ENCODE measurements around the gene CNTN1. TPM values are rescaled to one million over a fixed set of nuclear protein-coding genes. Genes with fewer than 3 reads are reported as not detected.

Gene CNTN1
- total RNA-seq, 1 experiment from 2014 or later: 6.5 TPM

- Histone ChIP-seq H3K23ac (ENCODE audit: insufficient read length, low read depth, low read length) (no peak overlapping the region), H3K56ac (ENCODE audit: insufficient read length, low read depth, low read length) (no peak overlapping the region), H3K23me2 (ENCODE audit: insufficient read length, low read depth, low read length, poor library complexity, severe bottlenecking) (no peaks in the 10 kb centered on the region), H3K4ac (ENCODE audit: low read depth, low read length) (no peak overlapping the region), H4K8ac (replicated peaks; ENCODE audit: insufficient read length, low read depth, low read length) (no peak overlapping the region), H3K4me1 (ENCODE audit: insufficient read depth, low read length) (no peaks in the 10 kb centered on the region), H4K5ac (ENCODE audit: insufficient read length, low read depth, low read length) (no peak overlapping the region), H2AFZ (ENCODE audit: low read length) (no peak overlapping the region), H2BK12ac (ENCODE audit: insufficient read length, low read depth, low read length) (no peak overlapping the region), H3K79me2 (ENCODE audit: insufficient read depth, low read length) (no peaks in the 10 kb centered on the region), H2BK120ac (ENCODE audit: low read depth, low read length, poor library complexity, severe bottlenecking) (no peak overlapping the region), H2BK5ac (ENCODE audit: insufficient read length, low read length) (no peak overlapping the region), H3K18ac (ENCODE audit: insufficient read length, low read depth, low read length) (no peak overlapping the region), H2AK5ac (ENCODE audit: insufficient read length, low read length) (no peak overlapping the region), H3K79me1 (ENCODE audit: insufficient read depth, low read depth, low read length, poor library complexity, severe bottlenecking) (no peaks in the 10 kb centered on the region), H2BK15ac (ENCODE audit: low read depth, low read length) (no peak overlapping the region), H3K14ac (ENCODE audit: insufficient read depth, low read length) (no peak overlapping the region), H3K9ac (ENCODE audit: extremely low read depth, insufficient read length, low read length) (no peak overlapping the region), H3K9me3 (ENCODE audit: control insufficient read depth, low read depth, low read length) (no peaks in the 10 kb centered on the region), H4K20me1 (ENCODE audit: control insufficient read depth, insufficient read depth, insufficient read length) (no peaks in the 10 kb centered on the region), H3K27ac (ENCODE audit: insufficient read length, low read depth, low read length) (no peak overlapping the region), H3K4me2 (ENCODE audit: insufficient read depth, insufficient read length, low read length) (no peak overlapping the region), H2BK20ac (ENCODE audit: low read depth, low read length, poor library complexity, severe bottlenecking) (no peak overlapping the region), H3T11ph (ENCODE audit: low read length) (no peak overlapping the region), H4K91ac (ENCODE audit: insufficient read length, low read depth, low read length) (no peak overlapping the region), H3K27me3 (ENCODE audit: insufficient read depth, low read length) (no peaks in the 10 kb centered on the region)
- DNase-seq: no peak
- TF ChIP-seq CTCF (conservative IDR thresholded peaks at IDR 0.05): no peak
- no peak overlapping the region for H3K27ac Mint-ChIP-seq
- H3K9me3 Mint-ChIP-seq: peaks cover under 1% of the 10 kb centered on the region in 2 experiments; a peak in 1 of 5 replicates
- no CpG with 5 or more reads among the region's 1 CpG for WGBS (ENCODE audit: extremely low coverage, insufficient read length, low lambda C conversion rate)
- H3K36me3 Mint-ChIP-seq (ENCODE audit: insufficient read depth in 1 of 3, low read depth in 3 of 3): peaks cover 0 to 1% (median 0%) of the 10 kb centered on the region in 3 experiments; a peak in 1 of 7 replicates
- no peaks in the 10 kb centered on the region; the same call in 1 of the 2 replicates for H3K27me3 Mint-ChIP-seq (ENCODE audit: low read depth)
- peaks cover 9 to 11% of the 10 kb centered on the region in 2 experiments for H3K4me1 Mint-ChIP-seq
- no peak overlapping the region for H3K4me3 Mint-ChIP-seq
Measured at GRCh38 chr12:40853221-40853620, 161.0 kb downstream of the CNTN1 start.

Data from H9 (cell line).